ENCODE measurements around the gene HYCC1. TPM values are rescaled to one million over a fixed set of nuclear protein-coding genes. Genes with fewer than 3 reads are reported as not detected.
A peak's percentile ranks its signal among the peaks of the same experiment; 100 is the strongest.
"Not testable (repeated sequence)": the region's sequence is repeated elsewhere in the genome, so short reads cannot be mapped to it uniquely, and the experiment has no call there.

The HYCC1 gene
- total and polyA plus RNA-seq, 2 donors (not counting 1 experiment from before 2014, with no cell fraction given) = 7.0 to 40.8 TPM

GRCh38 chr7:23055582-23056178 lies 41.8 kb upstream of the HYCC1 start:
- WGBS (ENCODE audit: insufficient coverage) = no CpG with 5 or more reads among the region's 2 CpGs
- Histone ChIP-seq H3K9me3 (ENCODE audit: control extremely low read depth in 1 of 3, control insufficient read depth in 2 of 3, insufficient read depth in 1 of 3, low read length in 2 of 3) (no peaks in the 10 kb centered on the region), H3K27me3 (replicated peaks in 1 of 4; ENCODE audit: control extremely low read depth in 1 of 4, control insufficient read depth in 3 of 4, insufficient read depth in 4 of 4, low read length in 3 of 4) (no peaks in the 10 kb centered on the region), H2AFZ (ENCODE audit: insufficient read depth, low read depth, low read length, poor library complexity, severe bottlenecking) (no peak overlapping the region), H3K27ac (ENCODE audit: low read length in 2 of 2) (no peak overlapping the region), H3K4me3 (ENCODE audit: control extremely low read depth in 1 of 5, extremely low read depth in 1 of 5, insufficient read depth in 1 of 5, low read depth in 2 of 5, low read length in 4 of 5) (no peak overlapping the region), H3K36me3 (replicated peaks in 1 of 2; ENCODE audit: control extremely low read depth in 1 of 2, control insufficient read depth in 1 of 2, extremely low read depth in 1 of 2, insufficient read depth in 2 of 2, low read length in 1 of 2) (no peaks in the 10 kb centered on the region), H3K9ac (ENCODE audit: low read length) (no peak overlapping the region), H4K20me1 (ENCODE audit: control insufficient read depth, insufficient read depth, low read length, poor library complexity, severe bottlenecking) (no peaks in the 10 kb centered on the region), H3K4me2 (replicated peaks; ENCODE audit: low read depth, low read length, poor library complexity, severe bottlenecking) (no peak overlapping the region), H3K79me2 (ENCODE audit: control insufficient read depth, insufficient read depth, low read length) (no peaks in the 10 kb centered on the region), H3K4me1 (ENCODE audit: control insufficient read depth in 2 of 2, insufficient read depth in 2 of 2, low read length in 2 of 2) (no peaks in the 10 kb centered on the region)
- Mint-ChIP-seq H3K9me3 (ENCODE audit: insufficient read depth) (no peaks in the 10 kb centered on the region), H3K4me1 (no peaks in the 10 kb centered on the region), H3K27ac (no peak overlapping the region), H3K27me3 (no peaks in the 10 kb centered on the region), H3K4me3 (no peak overlapping the region)
- intact Hi-C loops (cut with micrococcal nuclease) = loop anchor here (1.0 to 10.0 kb wide), 6 partner anchors 41 to 329 kb away; partner anchors contain the start of genes HYCC1 and TOMM7
- CTCF ChIA-PET = interaction anchor here (0.6 to 8.0 kb wide), 60 partner anchors 11 to 1536 kb away, joined by 3 to 141 read pairs (median 5); partner anchors contain the start of genes IL6 and TOMM7
- peak; percentile 94 for TF ChIP-seq CTCF (IDR thresholded peaks at IDR 0.05)
- no peak for TF ChIP-seq EZH2 (IDR thresholded peaks at IDR 0.05; ENCODE audit: borderline replicate concordance, insufficient read depth, low read depth, low read length, poor library complexity, severe bottlenecking)
- DNase-seq = peak; percentile 81
- POLR2A ChIA-PET = no interaction called here
- peak; percentile 98 for ATAC-seq (ENCODE audit: low read depth)

- H3K4me1 ChIP-seq (ENCODE audit: control insufficient read depth in 2 of 2, insufficient read depth in 2 of 2, low read length in 2 of 2); H3K27me3 Mint-ChIP-seq; H3K4me1 Mint-ChIP-seq; H3K4me3 Mint-ChIP-seq; H3K9ac ChIP-seq (ENCODE audit: low read length); H3K4me2 ChIP-seq (replicated peaks; ENCODE audit: low read depth, low read length, poor library complexity, severe bottlenecking); H4K20me1 ChIP-seq (ENCODE audit: control insufficient read depth, insufficient read depth, low read length, poor library complexity, severe bottlenecking); H3K27ac ChIP-seq (ENCODE audit: low read length in 2 of 2); H3K9me3 ChIP-seq (ENCODE audit: control extremely low read depth in 1 of 3, control insufficient read depth in 2 of 3, insufficient read depth in 1 of 3, low read length in 2 of 3); DNase-seq; H3K4me3 ChIP-seq (ENCODE audit: control extremely low read depth in 1 of 5, extremely low read depth in 1 of 5, insufficient read depth in 1 of 5, low read depth in 2 of 5, low read length in 4 of 5); H2AFZ ChIP-seq (ENCODE audit: insufficient read depth, low read depth, low read length, poor library complexity, severe bottlenecking); H3K27ac Mint-ChIP-seq; H3K36me3 ChIP-seq (replicated peaks in 1 of 2; ENCODE audit: control extremely low read depth in 1 of 2, control insufficient read depth in 1 of 2, extremely low read depth in 1 of 2, insufficient read depth in 2 of 2, low read length in 1 of 2); H3K27me3 ChIP-seq (replicated peaks in 1 of 4; ENCODE audit: control extremely low read depth in 1 of 4, control insufficient read depth in 3 of 4, insufficient read depth in 4 of 4, low read length in 3 of 4); H3K79me2 ChIP-seq (ENCODE audit: control insufficient read depth, insufficient read depth, low read length); H3K9me3 Mint-ChIP-seq (ENCODE audit: insufficient read depth); ATAC-seq (ENCODE audit: low read depth); POLR2A ChIA-PET: not testable (repeated sequence)
- 85% methylated on average over 2 of the region's 3 CpGs for WGBS (ENCODE audit: insufficient coverage)
- CTCF ChIA-PET = interaction anchor here (8.0 kb wide), 1 partner anchor 325 kb away, joined by 86 read pairs; the partner anchor contains the start of gene IL6
- intact Hi-C loops (cut with micrococcal nuclease) = loop anchor here (10.0 kb wide), 1 partner anchor 96 kb away; no protein-coding TSS in a partner anchor
Observed at GRCh38 chr7:23051124-23051485, 37.2 kb upstream of the HYCC1 start.

GRCh38 chr7:23046336-23046735 lies 32.4 kb upstream of the HYCC1 start:
- POLR2A ChIA-PET = not testable (repeated sequence)

More at GRCh38 chr7:23046336-23046735, 32.4 kb upstream of the HYCC1 start:
- H3K9ac ChIP-seq (ENCODE audit: low read length); H3K4me1 ChIP-seq (ENCODE audit: control insufficient read depth in 2 of 2, insufficient read depth in 2 of 2, low read length in 2 of 2); H3K9me3 Mint-ChIP-seq (ENCODE audit: insufficient read depth); H3K27me3 ChIP-seq (replicated peaks in 1 of 4; ENCODE audit: control extremely low read depth in 1 of 4, control insufficient read depth in 3 of 4, insufficient read depth in 4 of 4, low read length in 3 of 4); H3K27me3 Mint-ChIP-seq; H3K27ac ChIP-seq (ENCODE audit: low read length in 2 of 2); H3K36me3 ChIP-seq (replicated peaks in 1 of 2; ENCODE audit: control extremely low read depth in 1 of 2, control insufficient read depth in 1 of 2, extremely low read depth in 1 of 2, insufficient read depth in 2 of 2, low read length in 1 of 2); H3K4me3 ChIP-seq (ENCODE audit: control extremely low read depth in 1 of 5, extremely low read depth in 1 of 5, insufficient read depth in 1 of 5, low read depth in 2 of 5, low read length in 4 of 5); H3K4me3 Mint-ChIP-seq; CTCF ChIA-PET; intact Hi-C loops (cut with micrococcal nuclease); ATAC-seq (ENCODE audit: low read depth); DNase-seq; H3K79me2 ChIP-seq (ENCODE audit: control insufficient read depth, insufficient read depth, low read length); H3K27ac Mint-ChIP-seq; H3K9me3 ChIP-seq (ENCODE audit: control extremely low read depth in 1 of 3, control insufficient read depth in 2 of 3, insufficient read depth in 1 of 3, low read length in 2 of 3); H2AFZ ChIP-seq (ENCODE audit: insufficient read depth, low read depth, low read length, poor library complexity, severe bottlenecking); H3K4me1 Mint-ChIP-seq; H3K4me2 ChIP-seq (replicated peaks; ENCODE audit: low read depth, low read length, poor library complexity, severe bottlenecking); H4K20me1 ChIP-seq (ENCODE audit: control insufficient read depth, insufficient read depth, low read length, poor library complexity, severe bottlenecking): not testable (repeated sequence)
- 97% methylated on average over 18 of the region's 29 CpGs for WGBS (ENCODE audit: insufficient coverage)

Data from B cell (primary cell).